NCI-H2196 (cell line): ENCODE measurements around the gene SRL.
"Not testable (repeated sequence)": the region's sequence is repeated elsewhere in the genome, so short reads cannot be mapped to it uniquely, and the experiment has no call there.

Source experiments
- DNase-seq: peaks from one replicate; lab custom pipeline; 2025; ENCODE audit not compliant: unreplicated experiment; lab: John Stamatoyannopoulos, UW

SRL gene

GRCh38 chr16:4227040-4227332 is 14.9 kb downstream of the SRL start:
- DNase-seq: no peak

GRCh38 chr16:4226251-4227039 is 15.4 kb downstream of the SRL start:
- DNase-seq: no peak

DNA sequence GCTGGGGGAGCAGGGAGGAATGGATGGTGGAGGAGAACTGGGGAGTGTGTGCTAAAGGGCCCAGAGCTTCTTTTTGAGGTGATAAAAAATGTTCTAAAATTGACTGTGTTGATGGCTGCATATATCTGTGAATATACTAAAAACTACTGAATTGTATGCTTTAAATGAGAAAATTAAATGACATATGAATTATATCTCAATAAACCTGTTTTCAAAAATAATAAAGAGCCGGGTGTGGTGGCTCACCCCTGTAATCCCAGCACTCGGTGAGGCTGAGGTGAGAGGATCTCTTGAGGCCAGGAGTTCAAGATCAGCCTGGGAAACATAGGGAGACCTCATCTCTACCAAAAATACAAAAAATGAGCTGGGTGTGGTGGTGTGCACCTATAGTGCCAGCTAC is 16.8 kb downstream of the SRL start:
- DNase-seq: no peak

DNA sequence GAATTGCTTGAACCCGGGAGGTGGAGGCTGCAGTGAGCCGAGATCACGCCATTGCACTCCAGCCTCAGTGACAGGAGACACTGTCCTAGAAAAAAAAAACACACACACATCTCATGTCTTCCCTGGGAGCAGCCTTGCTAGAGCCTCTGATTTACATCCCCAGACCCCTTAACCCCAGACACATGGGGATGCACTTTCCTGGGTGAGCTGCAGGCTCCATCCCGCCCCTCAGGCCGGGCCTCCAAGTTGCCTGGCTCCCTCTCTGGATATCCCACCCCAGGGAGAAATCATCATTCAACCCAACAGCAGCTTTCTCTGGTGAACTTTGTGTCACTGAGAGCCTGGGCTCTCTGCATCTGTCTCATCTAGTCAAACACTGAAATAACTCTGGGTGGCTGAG is 21.5 kb downstream of the SRL start:
- DNase-seq: no peak

DNA sequence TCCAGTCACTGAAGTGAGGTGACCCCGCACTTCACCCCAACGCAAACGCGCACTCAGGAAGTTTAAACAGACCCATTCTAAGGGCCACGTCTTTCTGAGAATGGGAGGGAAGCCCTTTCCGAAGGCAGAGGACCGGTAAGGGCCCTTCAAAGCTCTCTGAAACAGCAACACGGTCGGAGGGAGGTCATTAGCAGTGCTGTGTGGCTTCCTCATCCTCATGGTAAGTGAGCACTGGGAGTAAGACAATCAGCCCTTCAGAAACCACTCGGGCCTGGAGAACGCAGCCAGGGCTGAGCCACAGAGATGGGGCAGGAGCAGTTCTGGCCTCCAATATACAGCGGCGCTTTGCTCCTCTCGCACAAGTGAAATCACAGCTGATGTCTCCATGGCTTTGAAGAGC is 23.7 kb downstream of the SRL start:
- no peak for DNase-seq

- DNase-seq: no peak
Observed at GRCh38 chr16:4217204-4218131, 24.4 kb downstream of the SRL start.

DNA sequence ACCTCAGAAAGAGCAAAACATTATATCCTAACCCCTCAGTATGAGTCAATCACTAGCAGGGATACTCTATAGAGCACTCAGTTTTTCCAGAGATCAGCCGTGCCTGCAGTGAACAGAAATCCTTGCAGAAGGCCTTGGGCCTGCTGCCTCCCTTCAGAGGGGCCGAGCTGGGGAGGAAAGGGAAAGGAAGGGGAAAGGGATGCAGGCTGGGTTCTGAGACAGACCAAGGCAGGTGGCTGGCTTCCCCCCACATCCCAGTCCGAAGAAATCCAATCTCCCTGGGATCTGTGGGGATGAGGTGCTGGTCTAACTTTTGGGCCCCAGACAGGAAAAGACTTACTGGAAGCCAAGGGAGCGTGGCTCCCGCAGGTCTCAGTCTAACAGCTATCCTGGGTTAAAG is 25.3 kb downstream of the SRL start:
- no peak for DNase-seq

DNA sequence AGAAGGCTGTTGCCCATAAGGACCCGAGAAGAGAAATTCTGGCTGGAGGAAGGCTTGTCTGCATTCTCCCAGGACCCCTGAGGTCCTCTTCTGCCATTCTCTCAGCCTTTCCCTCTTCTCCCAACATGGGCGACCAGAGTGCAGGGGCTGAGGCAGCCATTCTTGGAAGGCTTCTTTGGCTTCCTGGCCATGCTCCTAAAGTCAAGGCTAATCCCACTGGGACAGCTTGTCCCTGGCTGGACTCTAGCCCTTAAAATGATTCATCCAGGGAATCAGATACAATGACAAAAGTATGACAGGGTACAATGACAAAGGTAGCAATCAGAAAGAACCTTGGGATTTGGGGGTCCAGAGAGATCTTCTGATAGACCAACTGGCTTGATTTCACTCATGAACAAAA is 26.8 kb downstream of the SRL start:
- DNase-seq: no peak

GRCh38 chr16:4214215-4214621 is 27.7 kb downstream of the SRL start:
- DNase-seq: no peak

DNA sequence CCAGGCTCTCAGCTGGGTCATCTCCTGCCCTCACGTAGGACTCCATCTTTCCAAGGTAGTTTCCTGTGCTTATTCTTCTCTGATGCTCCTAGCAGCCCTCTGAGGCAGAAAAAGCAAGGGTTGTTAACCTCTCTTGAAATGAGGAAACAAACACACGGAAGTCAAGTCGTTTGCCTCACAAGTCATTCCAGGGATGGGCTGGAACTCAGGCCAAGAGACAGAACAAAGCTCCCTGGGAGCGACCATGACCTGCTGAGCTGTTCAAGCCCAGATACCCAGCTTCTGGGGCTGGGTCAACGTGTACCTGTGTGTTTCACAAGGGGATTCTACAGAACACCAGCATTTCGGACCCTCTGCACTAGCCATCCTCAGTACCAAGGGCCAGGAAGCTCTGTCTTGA is 28.1 kb downstream of the SRL start:
- DNase-seq: no peak

GRCh38 chr16:4212934-4213296 is 29.0 kb downstream of the SRL start:
- no peak for DNase-seq

DNA sequence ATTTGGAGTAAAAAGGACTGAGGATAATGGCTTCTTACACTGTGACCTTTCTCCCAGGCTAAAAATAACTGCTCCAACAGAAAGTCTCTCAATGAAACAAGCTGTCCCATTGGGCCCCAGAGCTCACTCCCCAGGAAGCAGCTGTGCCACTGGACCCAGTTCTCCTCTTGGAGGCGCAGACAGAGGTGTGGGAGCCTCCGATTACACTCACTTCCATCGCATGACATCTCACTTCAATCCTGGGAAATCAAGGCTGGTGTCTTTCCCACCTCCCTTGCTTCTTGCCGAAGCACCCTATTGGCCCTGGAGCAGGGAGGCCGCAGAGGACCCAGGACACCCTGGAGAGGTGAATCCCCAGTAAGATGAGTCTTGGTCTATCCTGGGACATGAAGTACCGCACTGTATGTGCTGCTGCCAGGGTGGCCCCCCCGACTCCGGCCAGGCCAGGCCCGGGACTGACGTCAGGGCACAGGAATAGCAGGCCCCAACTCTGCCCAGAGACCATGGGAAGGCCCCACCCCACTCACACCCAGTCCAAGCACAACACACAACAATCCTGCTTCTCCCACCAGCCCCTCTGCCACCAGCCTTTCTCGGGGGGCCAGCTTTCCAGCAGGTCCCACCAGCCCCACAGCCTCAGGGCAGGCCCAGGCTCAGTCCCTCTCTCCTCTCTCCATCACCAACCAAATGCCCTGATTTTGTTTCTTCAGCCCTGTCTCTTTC is 29.5 kb downstream of the SRL start:
- DNase-seq: no peak

DNA sequence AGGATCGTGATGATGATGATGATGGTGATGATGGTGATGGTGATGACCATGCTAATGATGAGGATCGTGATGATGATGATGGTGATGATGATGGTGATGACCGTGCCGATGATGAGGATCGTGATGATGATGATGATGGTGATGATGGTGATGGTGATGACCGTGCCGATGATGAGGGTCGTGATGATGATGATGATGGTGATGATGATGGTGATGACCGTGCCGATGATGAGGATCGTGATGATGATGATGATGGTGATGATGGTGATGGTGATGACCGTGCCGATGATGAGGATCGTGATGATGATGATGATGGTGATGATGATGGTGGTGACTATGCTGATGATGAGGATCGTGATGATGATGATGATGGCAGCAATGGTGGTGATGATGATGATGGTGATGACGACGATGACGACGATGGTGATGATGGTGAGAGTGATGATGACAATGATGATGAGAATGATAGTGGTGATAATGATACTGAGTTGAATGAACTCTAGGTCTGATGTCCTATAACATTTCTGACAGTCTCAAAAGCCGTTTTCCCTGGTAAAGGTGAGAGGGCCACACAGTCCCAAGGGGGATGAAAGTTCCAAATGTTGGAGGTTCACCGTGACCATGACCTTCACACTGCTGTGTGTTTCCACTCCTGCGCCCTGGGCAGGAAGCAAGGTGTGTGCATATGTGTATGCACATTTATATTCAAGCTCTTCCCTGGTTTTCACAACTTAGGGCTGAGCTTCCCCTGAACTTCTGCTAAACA is 30.3 kb downstream of the SRL start:
- DNase-seq: not testable (repeated sequence)

DNA sequence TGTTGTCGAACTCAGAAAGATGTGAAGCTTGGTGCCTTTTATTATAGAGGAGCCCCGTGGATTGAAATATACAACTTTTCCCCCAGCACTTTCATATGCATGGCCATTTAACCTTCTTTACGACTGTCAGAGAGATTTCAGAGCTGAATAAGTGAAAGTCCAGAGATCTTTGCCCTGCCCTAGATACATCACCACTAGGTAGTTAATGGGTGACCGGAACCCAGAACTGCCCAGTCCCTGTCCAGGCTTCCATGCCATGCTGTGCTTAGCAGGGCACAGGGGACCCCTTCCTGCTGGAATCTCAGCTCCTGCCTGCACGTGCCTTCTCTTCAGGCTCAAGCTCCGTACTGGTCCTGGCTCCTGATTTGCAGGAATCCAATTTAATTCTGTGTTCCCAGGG is 32.2 kb downstream of the SRL start:
- DNase-seq: no peak

GRCh38 chr16:4208341-4208751 is 33.5 kb downstream of the SRL start:
- no peak for DNase-seq

GRCh38 chr16:4207683-4208340 is 34.1 kb downstream of the SRL start:
- no peak for DNase-seq

DNA sequence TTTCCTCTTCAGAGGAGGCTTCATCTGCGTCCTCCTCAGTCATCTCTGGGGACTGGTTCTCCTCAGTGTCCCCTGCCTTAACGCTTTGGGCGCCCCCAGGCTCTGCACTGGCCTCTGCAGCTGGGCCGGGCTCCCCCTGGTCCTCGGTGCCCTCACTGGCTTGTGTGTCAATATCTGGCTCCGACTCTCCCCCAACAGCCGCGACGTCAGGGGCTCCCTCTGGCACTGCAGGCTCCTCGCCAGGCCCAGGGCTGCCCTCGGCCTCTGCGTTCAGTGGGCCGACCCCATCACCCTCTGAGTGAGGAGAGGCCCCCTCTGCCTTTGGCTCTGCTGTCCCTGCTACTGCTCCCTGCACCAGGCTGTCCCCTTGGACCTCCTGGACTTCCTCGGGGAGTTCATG is 34.7 kb downstream of the SRL start:
- no peak for DNase-seq

DNA sequence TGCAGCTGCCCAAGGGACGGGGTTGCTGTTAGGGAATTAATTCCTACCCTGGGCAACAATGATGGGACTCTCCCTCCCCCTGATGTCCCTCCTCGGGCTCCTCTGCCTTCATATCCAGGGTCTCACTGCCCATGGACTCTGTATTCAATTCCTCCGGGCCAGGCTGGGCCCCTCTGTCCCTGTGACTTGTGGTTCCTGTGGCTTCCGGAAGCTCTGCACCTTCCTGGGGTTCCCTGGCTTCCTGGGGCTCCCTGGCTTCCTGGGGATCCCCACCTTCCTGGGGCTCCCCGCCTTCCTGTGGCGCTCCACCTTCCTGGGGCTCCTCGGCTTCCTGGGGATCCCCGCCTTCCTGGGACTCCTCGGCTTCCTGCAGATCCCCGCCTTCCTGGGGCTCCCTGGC is 35.2 kb downstream of the SRL start:
- no peak for DNase-seq

- no peak for DNase-seq
Observed at GRCh38 chr16:4205971-4206370, 35.9 kb downstream of the SRL start.

DNA sequence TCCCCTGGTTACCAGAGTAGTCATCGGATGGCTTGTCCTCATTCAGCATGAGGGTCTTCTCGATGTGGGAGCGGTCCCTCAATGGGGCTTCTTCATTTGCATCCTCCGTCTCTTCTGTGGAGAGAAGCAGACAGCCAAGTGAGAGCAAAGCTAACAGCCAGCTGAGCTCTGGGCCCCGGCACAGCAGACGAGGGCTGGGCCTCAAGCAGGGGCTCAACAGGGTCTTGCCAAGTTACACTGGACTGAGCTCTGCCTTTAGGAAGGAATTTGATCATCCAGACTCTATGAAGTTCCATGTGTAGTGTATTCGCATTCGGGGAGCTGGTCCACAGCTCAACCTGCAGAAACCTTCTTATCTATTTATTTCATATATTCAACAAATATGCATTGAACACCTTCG is 37.4 kb downstream of the SRL start:
- no peak for DNase-seq

DNA sequence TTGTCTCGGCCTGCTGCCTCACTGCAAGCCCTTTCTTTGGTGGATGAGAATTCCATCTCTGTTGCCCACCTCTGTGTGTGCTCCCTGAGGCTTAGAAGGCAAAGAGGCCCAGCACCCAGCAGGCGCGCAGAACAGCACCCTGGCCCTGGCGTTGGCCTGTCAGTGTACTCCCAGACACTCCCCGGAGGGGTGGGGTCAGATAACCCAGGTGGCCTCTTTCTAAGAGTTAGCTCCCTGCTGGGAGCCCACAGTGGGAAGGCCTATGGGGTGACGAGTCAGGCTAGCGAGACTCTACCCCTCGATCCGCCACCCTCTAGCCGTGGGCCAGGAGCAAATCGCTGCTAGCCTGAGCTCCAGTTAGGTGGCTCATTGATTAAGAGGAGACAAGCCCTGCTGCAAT is 38.1 kb downstream of the SRL start:
- no peak for DNase-seq
